ENCODE measurements around the gene FAM83D. TPM values are rescaled to one million over a fixed set of nuclear protein-coding genes. Genes with fewer than 3 reads are reported as not detected.

Gene FAM83D
- total and polyA plus RNA-seq, 10 donors: 0.46 to 3.0 (median 1.3) TPM

- intact Hi-C loops (cut with DNase I; ENCODE audit: low total_unique reads): no loop called here
- Histone ChIP-seq H3K27me3 (replicated peaks in 1 of 7) (no peaks in the 10 kb centered on the region), H3K27ac (no peak overlapping the region), H3K9me3 (no peaks in the 10 kb centered on the region), H3K4me1 (no peaks in the 10 kb centered on the region), H3K36me3 (peaks cover 0 to 19% (median 0%) of the 10 kb centered on the region in 6 donors), H3K4me3 (no peak overlapping the region)
- DNase-seq: no peak
- no peak for TF ChIP-seq POLR2A (IDR thresholded peaks at IDR 0.05)
- TF ChIP-seq CTCF (IDR thresholded peaks at IDR 0.05 in 8 of 11, conservative IDR thresholded peaks at IDR 0.05 in 3 of 11): no peak
- TF ChIP-seq POLR2AphosphoS5 (IDR thresholded peaks at IDR 0.05): no peak
- 75 to 88% (median 82%) methylated on average over 5 of the region's 5 CpGs for WGBS, 5 donors
Measured at GRCh38 chr20:38935967-38936407, 9.8 kb downstream of the FAM83D start.

DNA sequence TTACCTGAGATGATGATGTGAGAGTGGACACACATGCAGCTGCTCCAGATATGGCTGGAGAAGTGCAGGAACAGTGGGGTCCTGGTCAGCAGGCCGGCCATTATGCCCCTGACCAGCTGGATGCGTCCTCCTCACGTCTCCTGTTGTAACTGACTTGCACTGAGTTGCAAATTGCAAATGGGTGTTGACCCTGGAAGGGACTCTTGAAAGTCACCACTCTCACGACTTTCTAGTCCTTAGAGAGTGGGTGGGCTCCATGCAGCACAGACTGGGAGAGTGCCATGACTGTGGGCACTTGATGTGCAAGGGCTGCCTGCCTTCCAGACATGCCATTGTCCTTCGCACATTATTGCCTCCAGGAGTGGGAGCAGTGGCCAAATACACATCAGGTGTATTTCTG lies 10.8 kb downstream of the FAM83D start:
- DNase-seq: no peak
- Histone ChIP-seq H3K9me3 (no peaks in the 10 kb centered on the region), H3K27ac (no peak overlapping the region), H3K27me3 (replicated peaks in 1 of 7) (no peaks in the 10 kb centered on the region), H3K4me3 (no peak overlapping the region), H3K4me1 (no peaks in the 10 kb centered on the region), H3K36me3 (peaks cover 0 to 25% (median 0%) of the 10 kb centered on the region in 6 donors)
- 90 to 100% (median 96%) methylated on average over 3 to 5 of the region's 5 CpGs for WGBS, 5 donors
- no peak for TF ChIP-seq POLR2AphosphoS5 (IDR thresholded peaks at IDR 0.05)
- no peak for TF ChIP-seq POLR2A (IDR thresholded peaks at IDR 0.05)
- TF ChIP-seq CTCF (IDR thresholded peaks at IDR 0.05 in 8 of 11, conservative IDR thresholded peaks at IDR 0.05 in 3 of 11): no peak
- intact Hi-C loops (cut with DNase I; ENCODE audit: low total_unique reads): no loop called here

DNA sequence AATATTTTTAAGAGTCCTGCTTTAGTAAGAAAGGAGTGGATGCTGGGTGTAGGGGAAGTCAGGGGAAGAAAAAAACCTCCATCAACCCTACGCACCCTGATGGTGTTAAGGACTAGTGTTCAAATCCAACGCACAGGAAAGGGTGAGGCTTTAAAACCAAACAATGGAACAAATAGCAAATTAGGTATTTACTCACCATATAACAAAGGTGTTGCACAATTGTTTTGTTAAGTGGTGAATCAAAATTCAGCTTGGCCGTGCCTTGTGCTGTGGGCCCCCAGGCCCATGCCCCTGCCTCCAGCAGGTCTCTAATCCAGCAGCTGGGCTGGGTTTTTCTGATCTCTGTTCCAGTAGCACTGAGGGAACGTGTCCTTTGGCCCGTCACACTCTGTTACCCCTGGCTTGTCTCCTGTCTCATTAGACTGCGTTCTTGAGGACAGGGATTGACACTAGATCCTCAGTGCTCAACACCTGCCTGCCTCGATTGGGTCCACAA lies 11.8 kb downstream of the FAM83D start:
- no peak overlapping the region for H3K4me3 ChIP-seq
- no peak overlapping the region for H3K27ac ChIP-seq
- no peaks in the 10 kb centered on the region for H3K27me3 ChIP-seq (replicated peaks in 1 of 7)
- TF ChIP-seq POLR2AphosphoS5 (IDR thresholded peaks at IDR 0.05) (no peak), POLR2A (IDR thresholded peaks at IDR 0.05) (no peak), CTCF (IDR thresholded peaks at IDR 0.05 in 8 of 11, conservative IDR thresholded peaks at IDR 0.05 in 3 of 11) (no peak)
- WGBS, 5 donors: 86 to 96% (median 92%) methylated on average over 7 of the region's 7 CpGs
- H3K4me1 ChIP-seq: no peaks in the 10 kb centered on the region
- no peaks in the 10 kb centered on the region for H3K9me3 ChIP-seq
- no peak for DNase-seq
- H3K36me3 ChIP-seq: peaks cover 0 to 35% (median 0%) of the 10 kb centered on the region in 6 donors
- intact Hi-C loops (cut with DNase I; ENCODE audit: low total_unique reads): no loop called here

- peaks cover 0 to 45% (median 0%) of the 10 kb centered on the region in 6 donors for H3K36me3 ChIP-seq
- WGBS, 5 donors: 62 to 81% (median 76%) methylated on average over 2 of the region's 2 CpGs
- H3K27me3 ChIP-seq (replicated peaks in 1 of 7): no peaks in the 10 kb centered on the region
- H3K27ac ChIP-seq: no peak overlapping the region
- DNase-seq: no peak
- H3K4me1 ChIP-seq: no peaks in the 10 kb centered on the region
- intact Hi-C loops (cut with DNase I; ENCODE audit: low total_unique reads): no loop called here
- TF ChIP-seq POLR2A (IDR thresholded peaks at IDR 0.05): no peak
- TF ChIP-seq CTCF (IDR thresholded peaks at IDR 0.05 in 8 of 11, conservative IDR thresholded peaks at IDR 0.05 in 3 of 11): no peak
- TF ChIP-seq POLR2AphosphoS5 (IDR thresholded peaks at IDR 0.05): no peak
- no peak overlapping the region for H3K4me3 ChIP-seq
- H3K9me3 ChIP-seq: no peaks in the 10 kb centered on the region
Measured at GRCh38 chr20:38939686-38940085, 13.5 kb downstream of the FAM83D start.
